Suppressor macrophage treated with lipopolysaccharide for 1 hour (primary cell): ENCODE measurements around the gene RUSC1.

Source experiments
- DNase-seq, 3 donors: peaks; one replicate each; pipeline ENCODE4 v3.0.0-alpha.2; 2020 to 2022

The RUSC1 gene

GRCh38 chr1:155295942-155296267, 24.8 kb upstream of the RUSC1 start:
- no peak for DNase-seq

- DNase-seq = no peak
Observed at GRCh38 chr1:155296661-155297060, 24.0 kb upstream of the RUSC1 start.

- no peak for DNase-seq
Observed at GRCh38 chr1:155297384-155297783, 23.3 kb upstream of the RUSC1 start.

- no peak for DNase-seq
Observed at GRCh38 chr1:155300024-155300423, 20.7 kb upstream of the RUSC1 start.

- no peak for DNase-seq
Observed at GRCh38 chr1:155300553-155301329, 20.0 kb upstream of the RUSC1 start.

GRCh38 chr1:155301342-155301841, 19.3 kb upstream of the RUSC1 start, which contains the start of gene PKLR:
TSS of gene PKLR (minus strand) at chr1:155301438. CDS start at chr1:155301395, 43 bp downstream.
- no peak for DNase-seq

GRCh38 chr1:155304558-155305063, 16.1 kb upstream of the RUSC1 start:
- DNase-seq = no peak

GRCh38 chr1:155305881-155306391, 14.8 kb upstream of the RUSC1 start:
- no peak for DNase-seq

- DNase-seq = peak; percentile 50 to 59 (median 56)
Observed at GRCh38 chr1:155307247-155307740, 13.4 kb upstream of the RUSC1 start.

- peak; percentile 98 to 100 (median 99) for DNase-seq
Observed at GRCh38 chr1:155308493-155309422, 11.9 kb upstream of the RUSC1 start, which contains the start of gene FDPS. TSS of gene FDPS (plus strand) at chr1:155308866. CDS start at chr1:155309790, 924 bp downstream.

GRCh38 chr1:155309423-155310021, 11.2 kb upstream of the RUSC1 start:
- DNase-seq = peak in 2 of 3 donors; percentile 10 to 45

- DNase-seq = no peak
Observed at GRCh38 chr1:155313261-155313660, 7.4 kb upstream of the RUSC1 start.

- no peak for DNase-seq
Observed at GRCh38 chr1:155316922-155317321, 3.8 kb upstream of the RUSC1 start.

GRCh38 chr1:155318082-155318481, 2.6 kb upstream of the RUSC1 start:
- DNase-seq = no peak

GRCh38 chr1:155319536-155319935, 1.2 kb upstream of the RUSC1 start:
- DNase-seq = no peak

GRCh38 chr1:155320252-155320651, 442 bp upstream of the RUSC1 start:
- peak in 1 of 3 donors; percentile 4 for DNase-seq

- DNase-seq = no peak
Observed at GRCh38 chr1:155321639-155322503, 1.2 kb downstream of the RUSC1 start.

GRCh38 chr1:155322571-155322952, 1.9 kb downstream of the RUSC1 start:
- DNase-seq = peak; percentile 41 to 62 (median 54)

GRCh38 chr1:155322953-155323728, 2.4 kb downstream of the RUSC1 start:
- DNase-seq = peak; percentile 92 to 96 (median 92)

- peak; percentile 95 to 97 (median 96) for DNase-seq
Observed at GRCh38 chr1:155323729-155324036, 3.0 kb downstream of the RUSC1 start.
